ENCODE results near the gene HSD3B2.

- no peak for TF ChIP-seq CTCF (IDR thresholded peaks at IDR 0.05; ENCODE audit: poor library complexity, severe bottlenecking)
- no peak for TF ChIP-seq REST (IDR thresholded peaks at IDR 0.05; ENCODE audit: borderline replicate concordance)
- no peak for TF ChIP-seq EZH2 (IDR thresholded peaks at IDR 0.05; ENCODE audit: borderline replicate concordance, insufficient read depth, low read length, poor library complexity, severe bottlenecking)
- no peak for TF ChIP-seq POLR2AphosphoS5 (IDR thresholded peaks at IDR 0.05)
- no peak for TF ChIP-seq SMC3 (conservative IDR thresholded peaks at IDR 0.05; ENCODE audit: poor library complexity)
Measured at GRCh38 chr1:119430486-119430885, 15.5 kb downstream of the HSD3B2 start.
